GM19467 (cell line): ENCODE data around the gene FGL2.
A peak's percentile ranks its signal among the peaks of the same experiment; 100 is the strongest.
"Not testable (repeated sequence)": the region's sequence is repeated elsewhere in the genome, so short reads cannot be mapped to it uniquely, and the experiment has no call there.

Source experiments
- ATAC-seq: cut with Tn5 transposase; IDR thresholded peaks from one replicate; pipeline ENCODE4 v1.9.1; 2021; ENCODE audit warnings: mild to moderate bottlenecking, moderate library complexity; ENCODE audit not compliant: unreplicated experiment

FGL2 gene

DNA sequence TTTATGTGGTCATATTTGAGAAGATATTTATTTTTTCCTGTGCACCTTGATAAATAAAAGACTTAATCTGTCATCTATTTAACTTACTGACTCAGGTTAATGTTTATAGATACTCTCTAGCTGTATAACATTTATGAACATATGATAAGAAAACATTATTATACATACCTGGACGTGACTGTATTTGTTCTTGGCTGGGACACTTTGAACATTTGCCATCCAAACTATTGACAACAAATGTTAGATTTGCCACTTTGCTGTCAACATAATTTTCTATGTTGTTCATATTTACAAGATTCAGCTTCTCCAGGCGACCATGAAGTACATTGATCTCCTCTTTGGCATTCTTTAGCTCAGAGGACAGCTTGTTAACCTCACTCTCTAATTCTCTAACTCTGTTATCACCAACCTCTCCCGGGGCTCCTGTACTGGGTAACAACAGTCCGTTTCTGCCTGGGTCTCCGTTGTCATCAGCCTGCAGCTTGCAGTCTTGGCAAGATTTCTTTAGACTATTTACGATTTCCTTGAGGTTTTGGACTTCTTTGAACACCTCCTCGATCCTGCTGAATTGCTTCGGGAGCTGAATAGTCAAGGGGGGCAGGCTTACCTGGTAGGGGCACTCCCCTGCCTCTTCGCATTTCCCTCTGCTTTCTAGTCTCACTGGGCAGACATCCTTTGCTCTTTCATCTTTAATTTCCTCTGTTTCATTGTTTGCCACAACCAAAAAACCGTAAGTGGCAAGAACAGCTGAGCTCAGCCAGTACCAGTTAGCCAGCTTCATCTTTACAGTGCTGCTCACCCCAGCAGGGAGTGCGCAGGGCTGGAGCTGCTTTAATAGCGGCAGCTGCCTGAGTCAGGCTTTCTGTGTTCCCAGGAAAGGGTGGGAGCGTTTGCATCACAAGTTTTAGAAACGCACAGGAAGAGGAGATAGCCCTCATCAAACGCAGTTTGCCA is at the start of gene FGL2:
Gene FGL2, minus strand, starts transcription at position 807 of the 954 bp plus-strand sequence. Its CDS starts 26 bp downstream, at position 781.
- ATAC-seq = no peak

DNA sequence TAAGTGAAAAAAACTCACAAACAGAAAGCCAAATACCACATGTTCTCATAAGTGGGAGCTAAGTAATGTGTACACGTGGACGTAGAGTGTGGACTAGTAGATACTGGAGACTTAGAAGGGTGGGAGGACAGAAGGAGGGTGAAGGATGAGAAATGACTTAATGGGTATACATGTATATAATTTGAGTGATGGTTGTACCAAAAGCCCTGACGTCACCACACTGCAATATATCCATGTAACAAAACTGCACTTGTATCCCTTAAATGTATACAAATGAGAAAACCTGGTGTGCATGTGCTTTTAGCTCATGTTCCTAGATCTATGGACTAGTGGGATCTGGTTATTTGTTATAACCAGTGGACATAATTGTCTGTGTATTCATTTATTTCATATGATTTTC is 48.5 kb upstream of the FGL2 start:
- ATAC-seq = no peak

DNA sequence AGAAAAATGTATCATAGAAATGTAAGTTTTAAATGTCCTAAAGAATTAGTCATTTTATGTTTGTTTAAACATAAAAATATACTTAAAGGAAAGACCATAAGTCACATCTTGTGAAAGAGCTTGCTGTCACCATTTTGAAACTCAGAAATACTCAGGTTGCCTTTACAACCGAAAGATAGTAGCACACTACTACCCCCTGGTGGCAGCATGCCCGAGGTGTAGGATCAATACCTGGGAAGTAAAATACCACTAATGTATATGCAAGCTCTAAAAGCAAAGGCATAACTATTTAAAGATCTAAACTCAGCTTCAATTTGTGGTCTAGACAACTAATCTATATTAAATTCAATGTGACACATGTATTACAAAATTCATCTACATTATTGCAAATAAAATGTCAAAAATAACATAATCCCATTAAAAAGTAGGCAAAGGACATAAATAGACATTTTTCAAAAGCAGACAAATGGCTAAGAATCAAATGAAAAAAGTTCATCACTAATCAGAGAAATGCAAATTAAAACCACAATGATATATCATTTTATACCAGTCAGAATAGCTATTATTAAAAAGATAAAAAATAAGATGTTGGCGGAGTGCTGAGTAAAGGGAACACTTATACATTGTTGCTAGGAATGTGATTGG is 47.7 kb upstream of the FGL2 start:
- peak; percentile 71 for ATAC-seq

- ATAC-seq = no peak
These were observed 46.5 kb upstream of the FGL2 start for GRCh38 chr7:77246026-77246640.

GRCh38 chr7:77245015-77245755 is 45.6 kb upstream of the FGL2 start:
- no peak for ATAC-seq

- ATAC-seq = no peak
These were observed 44.8 kb upstream of the FGL2 start for GRCh38 chr7:77244222-77244934.

DNA sequence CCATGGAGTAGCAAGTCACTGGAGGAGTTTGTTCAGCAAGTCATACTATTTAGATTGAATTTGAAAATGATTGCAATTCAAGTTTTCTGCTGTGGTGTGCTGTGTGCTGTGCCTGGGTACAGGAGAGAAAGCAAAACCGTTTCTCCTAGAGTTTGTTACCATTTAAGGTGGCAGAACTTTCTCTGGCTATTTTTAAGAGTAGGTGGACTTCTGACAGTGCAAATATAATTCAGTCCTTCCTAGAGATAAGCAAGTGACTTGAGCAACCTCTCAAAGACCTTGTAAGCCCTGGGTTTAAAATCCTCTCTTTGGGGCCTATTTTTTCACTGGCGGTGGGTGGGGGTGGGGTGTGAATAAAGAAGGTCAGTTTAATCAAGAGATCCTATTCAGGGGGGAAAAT is 42.9 kb upstream of the FGL2 start:
- no peak for ATAC-seq

- no peak for ATAC-seq
These were observed 42.4 kb upstream of the FGL2 start for GRCh38 chr7:77242068-77242467.

GRCh38 chr7:77239471-77239870 is 39.9 kb upstream of the FGL2 start:
- ATAC-seq = no peak

DNA sequence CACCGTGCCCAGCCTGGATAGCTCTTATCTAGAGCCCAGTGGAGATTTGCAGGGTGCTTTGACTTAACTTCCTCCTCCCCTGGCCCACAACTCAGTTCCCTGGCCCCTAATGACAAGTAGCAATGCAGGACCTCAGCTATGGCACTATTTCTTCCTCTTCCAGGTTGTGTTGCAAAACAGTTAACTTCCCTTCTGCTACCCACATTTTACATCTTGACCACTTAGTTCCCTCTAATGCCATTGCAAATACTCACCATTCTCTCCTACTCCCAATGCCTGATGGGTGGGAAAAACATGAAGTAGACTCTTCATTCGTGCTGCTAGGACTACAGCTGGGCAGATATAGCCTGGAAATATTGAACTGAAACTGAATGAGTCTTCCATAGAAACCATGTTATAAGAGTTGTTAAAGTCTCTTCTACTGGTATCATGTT is 39.1 kb upstream of the FGL2 start:
- no peak for ATAC-seq

GRCh38 chr7:77235276-77235675 is 35.7 kb upstream of the FGL2 start:
- ATAC-seq = no peak

DNA sequence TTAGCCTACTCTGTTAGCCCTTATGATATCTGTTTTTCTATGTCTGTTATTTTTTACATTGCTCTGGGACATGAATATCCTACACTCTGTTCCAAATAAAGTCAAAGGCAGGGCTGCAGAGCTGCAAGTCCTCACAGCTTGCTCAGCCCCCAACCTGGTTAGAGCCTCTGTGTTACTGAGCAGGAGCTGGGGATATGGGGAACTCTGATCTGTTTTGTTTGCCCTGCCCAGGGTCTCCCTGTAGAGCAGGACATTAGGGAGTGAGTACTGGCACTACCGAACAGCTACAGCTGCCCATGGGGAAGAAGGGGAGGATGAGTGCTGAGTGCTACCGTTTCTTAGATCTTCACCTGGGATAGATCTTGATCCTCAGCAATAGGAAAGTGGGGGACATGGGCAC is 32.8 kb upstream of the FGL2 start:
- no peak for ATAC-seq

DNA sequence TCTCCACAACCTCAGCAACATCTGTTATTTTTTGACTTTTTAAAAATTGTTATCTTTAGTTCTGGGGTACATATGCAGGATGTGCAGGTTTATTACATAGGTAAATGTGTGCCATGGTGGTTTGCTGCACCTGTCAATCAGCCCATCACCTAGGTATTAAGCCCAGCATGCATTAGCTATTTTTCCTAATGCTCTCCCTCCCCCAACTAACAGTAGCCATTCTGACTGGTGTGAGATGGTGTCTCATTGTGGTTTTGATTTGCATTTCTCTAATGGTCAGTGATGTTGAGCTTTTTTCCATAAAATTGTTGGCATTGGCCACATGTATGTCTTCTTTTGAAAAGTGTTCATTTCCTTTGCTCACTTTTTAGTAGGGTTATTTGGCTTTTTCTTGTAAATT is 29.2 kb upstream of the FGL2 start:
- not testable (repeated sequence) for ATAC-seq

DNA sequence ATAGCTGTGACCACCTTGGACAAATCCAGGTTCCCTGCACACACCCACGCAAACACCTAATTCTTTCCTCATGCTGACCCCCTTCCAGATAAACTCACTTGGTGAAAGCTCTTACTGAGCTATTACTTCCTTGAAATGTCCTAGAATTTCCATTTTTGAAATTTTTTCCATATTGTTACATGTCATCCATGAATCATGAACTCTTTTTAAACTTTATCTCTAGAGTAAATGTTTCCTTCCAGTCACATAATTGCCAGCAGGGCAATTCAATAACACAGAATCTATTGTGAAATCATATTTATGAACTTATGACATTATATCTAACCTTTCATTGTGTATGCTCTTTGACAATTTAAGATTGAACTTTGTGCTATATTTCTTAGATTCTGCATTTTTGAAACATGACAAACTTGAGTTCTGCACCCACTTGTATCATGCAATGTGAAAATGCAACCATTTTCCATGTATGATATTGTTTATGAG is 26.8 kb upstream of the FGL2 start:
- no peak for ATAC-seq

DNA sequence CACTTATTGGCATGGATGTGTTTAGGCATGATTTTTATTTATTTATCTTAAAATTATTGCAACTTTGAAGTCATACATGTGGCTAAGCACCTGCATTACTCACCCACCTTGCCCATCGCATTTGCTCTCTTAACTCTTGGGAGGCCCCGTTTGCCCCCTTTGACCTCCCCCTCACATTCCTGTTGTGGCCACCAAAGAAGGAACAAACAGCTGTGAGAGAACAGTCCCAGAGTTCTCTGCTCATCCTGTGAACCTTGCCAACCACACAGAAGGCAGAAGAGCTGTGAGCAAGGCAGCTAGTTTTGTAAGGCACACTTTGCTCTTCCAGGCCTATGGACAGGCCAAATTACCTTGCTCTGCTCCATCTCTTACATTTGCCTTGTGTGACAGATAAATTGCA is 23.6 kb upstream of the FGL2 start:
- ATAC-seq = no peak

DNA sequence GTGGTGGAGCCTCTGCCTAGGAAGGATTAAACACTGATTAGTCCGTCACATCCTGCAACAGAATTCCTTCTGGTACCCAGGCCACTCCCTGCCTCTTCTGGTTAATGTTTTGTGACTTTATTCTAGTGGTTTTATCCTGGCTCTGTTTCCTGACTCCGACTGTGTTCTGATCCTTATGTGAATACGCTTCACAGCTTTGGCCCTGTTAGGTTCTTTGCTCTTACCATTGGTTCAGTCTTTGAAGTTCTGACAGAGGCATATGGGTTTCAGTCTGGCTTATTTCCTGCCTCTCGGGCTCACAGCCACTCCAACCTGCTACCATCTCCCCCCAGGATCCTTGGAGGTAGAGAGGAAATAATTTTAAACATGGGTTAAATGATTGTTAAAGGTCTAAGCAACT is 23.2 kb upstream of the FGL2 start:
- no peak for ATAC-seq

GRCh38 chr7:77222065-77222464 is 22.4 kb upstream of the FGL2 start:
- no peak for ATAC-seq

DNA sequence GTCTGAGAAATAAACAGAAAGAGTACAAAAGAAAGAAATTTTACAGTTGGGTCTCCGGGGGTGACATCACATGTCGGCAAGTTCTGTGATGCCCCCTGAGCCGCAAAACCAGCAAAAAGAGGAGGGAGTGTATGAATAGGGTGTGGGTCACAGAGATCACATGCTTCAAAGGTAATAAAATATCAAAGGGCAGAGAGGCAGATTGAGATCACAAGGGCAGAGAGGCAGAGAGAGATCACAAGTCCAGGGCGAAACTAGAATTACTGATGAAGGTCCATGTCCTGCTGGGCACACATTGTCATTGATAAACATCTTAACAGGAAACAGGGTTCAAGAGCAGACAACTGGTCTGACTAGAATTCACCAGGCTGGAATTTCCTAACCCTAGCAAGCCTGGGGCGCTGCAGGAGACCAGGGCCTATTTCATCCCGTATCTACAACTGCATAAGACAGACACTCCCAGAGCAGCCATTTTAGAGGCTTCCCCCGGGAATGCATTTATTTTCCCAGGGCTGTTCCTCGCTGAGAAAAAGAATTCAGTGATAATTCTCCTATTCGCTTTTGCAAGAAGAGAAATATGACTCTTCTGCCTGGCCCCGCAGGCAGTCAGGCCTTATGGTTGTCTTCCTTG is 20.2 kb upstream of the FGL2 start:
- ATAC-seq = not testable (repeated sequence)

- no peak for ATAC-seq
These were observed 18.0 kb upstream of the FGL2 start for GRCh38 chr7:77217474-77218185.
